CD14-positive monocyte (primary cell): Measurements from ENCODE around the gene TECPR2. TPM values are rescaled to one million over a fixed set of nuclear protein-coding genes. Genes with fewer than 3 reads are reported as not detected.
"Not testable (repeated sequence)": the region's sequence is repeated elsewhere in the genome, so short reads cannot be mapped to it uniquely, and the experiment has no call there.

Source experiments
- DNase-seq, 3 donors: peaks; one replicate each; pipeline ENCODE4 v3.0.0-alpha.2; 2011 to 2022
- H2AFZ ChIP-seq: 2 replicates; pipeline ENCODE4 v1.6.0; 2012; ENCODE audit warnings: mild to moderate bottlenecking, low read depth, low read length, inconsistent platforms; ENCODE audit not compliant: insufficient read depth, poor library complexity, severe bottlenecking
- H3K27ac ChIP-seq, 2 donors: 1 replicate in 1 of 2; 2 replicates in 1 of 2; pipeline ENCODE4 v1.5.1; 2012 to 2013; ENCODE audit warnings: low read length in 2 of 2, control low read depth in 1 of 2, inconsistent platforms in 1 of 2, low read depth in 1 of 2, mild to moderate bottlenecking in 1 of 2
- H3K27me3 ChIP-seq, 2 donors: one replicate each; pipeline versions ENCODE4 v1.6.0 to v1.6.1; 2011 to 2013; ENCODE audit warnings: low read length in 2 of 2; ENCODE audit not compliant: control insufficient read depth in 2 of 2, insufficient read depth in 2 of 2
- H3K36me3 ChIP-seq, 2 donors: replicated peaks in 1 of 2; 1 replicate in 1 of 2; 2 replicates in 1 of 2; pipeline versions ENCODE4 v1.5.1 to v1.6.1; 2012 to 2013; ENCODE audit warnings: low read length in 2 of 2, control low read depth in 1 of 2, inconsistent platforms in 1 of 2, mild to moderate bottlenecking in 1 of 2; ENCODE audit not compliant: insufficient read depth in 2 of 2, control insufficient read depth in 1 of 2
- H3K4me1 ChIP-seq, 2 donors: 1 replicate in 1 of 2; 2 replicates in 1 of 2; pipeline versions ENCODE4 v1.5.1 to v1.6.1; 2012 to 2013; ENCODE audit warnings: low read length in 2 of 2, control low read depth in 1 of 2, inconsistent platforms in 1 of 2, mild to moderate bottlenecking in 1 of 2, moderate library complexity in 1 of 2; ENCODE audit not compliant: insufficient read depth in 2 of 2, control insufficient read depth in 1 of 2
- H3K4me2 ChIP-seq: replicated peaks from 2 replicates; pipeline ENCODE3; 2012; ENCODE audit warnings: low read length, moderate library complexity, mild to moderate bottlenecking; ENCODE audit not compliant: poor library complexity, severe bottlenecking; ENCODE audit errors: extremely low read depth
- H3K4me3 ChIP-seq, 3 experiments: fragments of 200-600 bp in 1 of 3; sonication (generic) in 1 of 3; replicated peaks in 1 of 3; 1 replicate in 2 of 3; 2 replicates in 1 of 3; pipeline ENCODE4 v1.5.1; 2011 to 2013; ENCODE audit warnings: low read length in 3 of 3, mild to moderate bottlenecking in 3 of 3, control low read depth in 2 of 3, low read depth in 2 of 3, inconsistent platforms in 1 of 3, moderate library complexity in 1 of 3
- H3K79me2 ChIP-seq: 2 replicates; pipeline ENCODE4 v1.6.0; 2012; ENCODE audit warnings: mild to moderate bottlenecking, control low read depth, inconsistent platforms, low read length, moderate library complexity; ENCODE audit not compliant: insufficient read depth
- H3K9ac ChIP-seq: 2 replicates; pipeline ENCODE4 v1.6.0; 2017; ENCODE audit warnings: low read length, mild to moderate bottlenecking; ENCODE audit not compliant: insufficient read depth, poor library complexity, severe bottlenecking
- H3K9me3 ChIP-seq, 2 donors: replicated peaks in 1 of 2; 1 replicate in 1 of 2; 2 replicates in 1 of 2; pipeline versions ENCODE4 v1.5.1 to v1.6.1; 2012 to 2013; ENCODE audit warnings: low read length in 2 of 2, control low read depth in 1 of 2; ENCODE audit not compliant: control insufficient read depth in 1 of 2, insufficient read depth in 1 of 2
- H4K20me1 ChIP-seq: 2 replicates; pipeline ENCODE4 v1.6.0; 2012; ENCODE audit warnings: mild to moderate bottlenecking, low read length, control low read depth, moderate library complexity; ENCODE audit not compliant: insufficient read depth
- H3K27ac Mint-ChIP-seq, 7 donors: one replicate each; pipeline ENCODE4 v1.8.0; 2020; ENCODE audit warnings: mild to moderate bottlenecking in 7 of 7, mixed read lengths in 7 of 7, moderate library complexity in 6 of 7, inconsistent platforms in 2 of 7
- H3K27me3 Mint-ChIP-seq, 3 donors: one replicate each; pipeline ENCODE4 v1.8.0; 2021 to 2022; ENCODE audit warnings: low read depth in 3 of 3, mild to moderate bottlenecking in 3 of 3, mixed read lengths in 3 of 3, moderate library complexity in 3 of 3, inconsistent platforms in 1 of 3
- H3K36me3 Mint-ChIP-seq, 2 donors: one replicate each; pipeline ENCODE4 v1.8.0; 2020; ENCODE audit warnings: mixed read lengths in 2 of 2, inconsistent platforms in 1 of 2, mild to moderate bottlenecking in 1 of 2
- H3K4me1 Mint-ChIP-seq: one replicate; pipeline ENCODE4 v1.8.0; 2020; ENCODE audit warnings: mild to moderate bottlenecking, mixed read lengths
- H3K4me3 Mint-ChIP-seq, 2 donors: one replicate each; pipeline ENCODE4 v1.8.0; 2020; ENCODE audit warnings: mild to moderate bottlenecking in 2 of 2, mixed read lengths in 2 of 2, moderate library complexity in 1 of 2
- H3K9me3 Mint-ChIP-seq, 7 donors: one replicate each; pipeline ENCODE4 v1.8.0; 2020 to 2022; ENCODE audit warnings: mixed read lengths in 7 of 7, mild to moderate bottlenecking in 6 of 7, moderate library complexity in 6 of 7, inconsistent platforms in 2 of 7
- CTCF ChIP-seq: fragments of 200-600 bp; IDR thresholded peaks from one replicate; pipeline ENCODE4 v1.8.0; 2022; ENCODE audit warnings: antibody characterized with exemption, mild to moderate bottlenecking
- WGBS: methylation state at CpG from one replicate; pipeline ENCODE4 v1.1.5; 2013; ENCODE audit warnings: missing lambda C conversion rate; ENCODE audit not compliant: insufficient coverage; 5-methylcytosine and 5-hydroxymethylcytosine counted together
- intact Hi-C, 2 donors: fragments of 100-400 bp; cut with micrococcal nuclease; formaldehyde crosslinking; loops; one replicate each; pipeline versions ENCODE4 v1.15.0 to v1.15.1; 2023
- polyA plus RNA-seq, 3 donors: library from polyadenylated mRNA; depleted of rRNA in 1 of 3; unstranded in 2 of 3; stranded (reverse) in 1 of 3; fragments of 300-500 nt in 2 of 3; fragments of >200 nt in 1 of 3; fragmentation: Illumina TruSeq in 2 of 3; gene quantifications; 1 replicate in 2 of 3; 2 replicates in 1 of 3; pipeline ENCODE4 v1.2.3, GENCODE V29; 2012 to 2021

Gene TECPR2
- polyA plus RNA-seq, 3 donors = 2.8 to 10.4 (median 6.4) TPM

GRCh38 chr14:102326583-102326982, 36.2 kb upstream of the TECPR2 start:
- Histone ChIP-seq H3K79me2 (no peaks in the 10 kb centered on the region), H4K20me1 (no peaks in the 10 kb centered on the region), H3K4me1 (peaks cover 3 to 7% of the 10 kb centered on the region in 2 donors), H3K27me3 (no peaks in the 10 kb centered on the region), H3K4me2 (no peak overlapping the region), H3K27ac (no peak overlapping the region), H3K9me3 (no peaks in the 10 kb centered on the region), H3K4me3 (no peak overlapping the region), H3K9ac (no peak overlapping the region), H2AFZ (no peak overlapping the region), H3K36me3 (peaks cover 0 to 10% of the 10 kb centered on the region in 2 donors)
- H3K36me3 Mint-ChIP-seq = peaks cover 10 to 14% of the 10 kb centered on the region in 2 donors
- no peak overlapping the region for H3K4me3 Mint-ChIP-seq
- no peak for TF ChIP-seq CTCF
- WGBS = 98% methylated on average over 10 of the region's 14 CpGs
- no peak for DNase-seq
- intact Hi-C loops = loop anchor here in 1 of 2 donors (10.0 kb wide), 1 partner anchor 192 kb away; the partner anchor contains the start of gene WDR20
- peak overlapping the region in 1 of 7 donors; percentile 30 for H3K27ac Mint-ChIP-seq
- peaks cover 0 to 2% (median 1%) of the 10 kb centered on the region in 3 donors for H3K27me3 Mint-ChIP-seq
- H3K9me3 Mint-ChIP-seq = no peaks in the 10 kb centered on the region
- peaks cover 7% of the 10 kb centered on the region for H3K4me1 Mint-ChIP-seq

GRCh38 chr14:102329381-102329780, 33.4 kb upstream of the TECPR2 start:
- peaks cover 0 to 20% of the 10 kb centered on the region in 2 donors for H3K36me3 ChIP-seq
- H3K4me1 Mint-ChIP-seq, H3K79me2 ChIP-seq, H3K4me1 ChIP-seq, H3K4me3 ChIP-seq, H3K27me3 Mint-ChIP-seq, H3K4me3 Mint-ChIP-seq, H3K9me3 ChIP-seq, H3K27ac ChIP-seq, H4K20me1 ChIP-seq, H3K27me3 ChIP-seq, H3K9ac ChIP-seq, H2AFZ ChIP-seq, H3K4me2 ChIP-seq, H3K9me3 Mint-ChIP-seq, DNase-seq: not testable (repeated sequence)
- H3K27ac Mint-ChIP-seq = peak overlapping the region in 2 of 7 donors; percentile 50 to 61
- peaks cover 24 to 34% of the 10 kb centered on the region in 2 donors for H3K36me3 Mint-ChIP-seq
- intact Hi-C loops = loop anchor here in 1 of 2 donors (10.0 kb wide), 1 partner anchor 195 kb away; the partner anchor contains the start of gene WDR20
- 97% methylated on average over 3 of the region's 6 CpGs for WGBS
